H1 (cell line): ENCODE results near the gene PRCP.

ENCODE experiments used
- HDAC2 ChIP-seq, 2 experiments: fragments of 300-600 bp in 1 of 2; sonication (generic) in 1 of 2; IDR thresholded peaks; 2 replicates each; pipeline ENCODE4 v1.6.1; 2011 to 2012; ENCODE audit warnings: low read depth in 2 of 2, low read length in 2 of 2, mild to moderate bottlenecking in 2 of 2, moderate library complexity in 2 of 2, borderline replicate concordance in 1 of 2, inconsistent platforms in 1 of 2
- SP1 ChIP-seq: IDR thresholded peaks from 2 replicates; pipeline ENCODE4 v1.6.1; 2011; ENCODE audit warnings: low read depth, low read length
- TF ChIP-seq, protein P1 (sequence below), 3 experiments: IDR thresholded peaks; 1 replicate in 2 of 3; 2 replicates in 1 of 3; pipeline versions ENCODE4 v1.5.1 to v1.6.1; 2011; ENCODE audit warnings: low read length in 3 of 3, mild to moderate bottlenecking in 3 of 3, inconsistent platforms in 2 of 3, low read depth in 1 of 3, moderate library complexity in 1 of 3; ENCODE audit not compliant: insufficient read depth in 1 of 3; ENCODE audit errors: control extremely low read depth in 1 of 3
- TF ChIP-seq, protein P2 (sequence below): IDR thresholded peaks from 2 replicates; pipeline ENCODE4 v1.6.1; 2012; ENCODE audit warnings: low read length, inconsistent platforms

DNA sequence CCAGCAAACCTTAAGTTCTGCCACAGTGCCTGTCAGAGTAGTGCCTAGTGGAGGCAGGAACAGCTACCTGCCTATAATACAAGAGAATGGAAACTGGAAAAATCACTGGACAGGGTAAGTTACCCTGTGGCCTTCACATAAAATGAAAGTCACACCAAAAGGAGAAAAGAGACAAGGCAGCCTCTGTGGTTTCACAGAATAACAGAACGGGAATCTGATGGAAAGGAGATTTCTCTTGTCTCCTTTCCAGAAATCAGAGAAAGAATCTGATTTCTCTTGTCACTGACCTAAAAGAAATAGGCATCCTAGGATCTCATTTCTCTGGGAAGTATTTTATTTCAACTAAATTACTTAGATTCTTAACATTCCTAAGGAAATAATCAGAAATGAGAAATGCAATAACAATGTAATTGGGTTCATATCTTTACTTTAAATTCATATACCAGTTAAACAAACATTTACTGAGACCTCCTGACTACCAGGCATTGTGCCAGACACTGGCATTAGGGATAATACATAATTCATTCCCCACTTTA lies 41.6 kb downstream of the PRCP start:
- TF ChIP-seq, protein P1, sequence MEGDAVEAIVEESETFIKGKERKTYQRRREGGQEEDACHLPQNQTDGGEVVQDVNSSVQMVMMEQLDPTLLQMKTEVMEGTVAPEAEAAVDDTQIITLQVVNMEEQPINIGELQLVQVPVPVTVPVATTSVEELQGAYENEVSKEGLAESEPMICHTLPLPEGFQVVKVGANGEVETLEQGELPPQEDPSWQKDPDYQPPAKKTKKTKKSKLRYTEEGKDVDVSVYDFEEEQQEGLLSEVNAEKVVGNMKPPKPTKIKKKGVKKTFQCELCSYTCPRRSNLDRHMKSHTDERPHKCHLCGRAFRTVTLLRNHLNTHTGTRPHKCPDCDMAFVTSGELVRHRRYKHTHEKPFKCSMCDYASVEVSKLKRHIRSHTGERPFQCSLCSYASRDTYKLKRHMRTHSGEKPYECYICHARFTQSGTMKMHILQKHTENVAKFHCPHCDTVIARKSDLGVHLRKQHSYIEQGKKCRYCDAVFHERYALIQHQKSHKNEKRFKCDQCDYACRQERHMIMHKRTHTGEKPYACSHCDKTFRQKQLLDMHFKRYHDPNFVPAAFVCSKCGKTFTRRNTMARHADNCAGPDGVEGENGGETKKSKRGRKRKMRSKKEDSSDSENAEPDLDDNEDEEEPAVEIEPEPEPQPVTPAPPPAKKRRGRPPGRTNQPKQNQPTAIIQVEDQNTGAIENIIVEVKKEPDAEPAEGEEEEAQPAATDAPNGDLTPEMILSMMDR (IDR thresholded peaks at IDR 0.05; ENCODE audit: control extremely low read depth in 1 of 3, insufficient read depth in 1 of 3, low read depth in 1 of 3, low read length in 3 of 3): no peak
- TF ChIP-seq HDAC2 (IDR thresholded peaks at IDR 0.05; ENCODE audit: borderline replicate concordance in 1 of 2, low read depth in 2 of 2, low read length in 2 of 2) (no peak), SP1 (no peak)
- TF ChIP-seq, protein P2, sequence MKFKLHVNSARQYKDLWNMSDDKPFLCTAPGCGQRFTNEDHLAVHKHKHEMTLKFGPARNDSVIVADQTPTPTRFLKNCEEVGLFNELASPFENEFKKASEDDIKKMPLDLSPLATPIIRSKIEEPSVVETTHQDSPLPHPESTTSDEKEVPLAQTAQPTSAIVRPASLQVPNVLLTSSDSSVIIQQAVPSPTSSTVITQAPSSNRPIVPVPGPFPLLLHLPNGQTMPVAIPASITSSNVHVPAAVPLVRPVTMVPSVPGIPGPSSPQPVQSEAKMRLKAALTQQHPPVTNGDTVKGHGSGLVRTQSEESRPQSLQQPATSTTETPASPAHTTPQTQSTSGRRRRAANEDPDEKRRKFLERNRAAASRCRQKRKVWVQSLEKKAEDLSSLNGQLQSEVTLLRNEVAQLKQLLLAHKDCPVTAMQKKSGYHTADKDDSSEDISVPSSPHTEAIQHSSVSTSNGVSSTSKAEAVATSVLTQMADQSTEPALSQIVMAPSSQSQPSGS: no peak
